Measurements from ENCODE around the gene CDC16.

The CDC16 gene

DNA sequence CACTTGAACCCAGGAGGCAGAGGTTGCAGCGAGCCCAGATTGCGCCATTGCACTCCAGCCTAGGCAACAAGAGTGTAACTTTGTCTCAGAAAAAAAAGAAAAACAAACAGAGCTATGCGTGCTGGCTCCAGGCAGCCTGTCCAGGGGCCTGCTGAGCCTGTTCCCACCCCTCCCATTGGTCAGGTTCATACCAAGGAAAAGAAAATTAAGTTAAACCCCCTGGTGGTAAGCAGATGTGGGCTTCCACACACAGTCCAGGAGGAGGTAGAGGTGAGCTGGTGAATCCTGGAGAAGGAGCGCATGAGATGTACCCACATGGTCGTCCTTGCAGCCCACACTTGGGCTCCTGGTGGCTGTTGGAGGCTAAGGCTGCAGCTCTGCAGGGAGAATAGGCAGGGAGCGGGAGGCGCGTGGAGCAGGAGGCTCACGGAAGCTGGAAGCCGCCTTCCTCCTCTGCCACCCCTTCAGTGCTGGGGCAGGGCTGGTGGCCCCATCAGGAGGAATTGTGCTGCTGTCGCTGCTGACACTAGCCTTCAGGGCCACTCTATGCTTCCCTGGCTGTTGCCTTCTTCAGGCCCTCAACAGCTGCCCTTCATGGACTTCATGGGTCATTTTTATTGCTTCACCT lies 69.1 kb downstream of the CDC16 start:
- no peak for DNase-seq (ENCODE audit: low spot score)

DNA sequence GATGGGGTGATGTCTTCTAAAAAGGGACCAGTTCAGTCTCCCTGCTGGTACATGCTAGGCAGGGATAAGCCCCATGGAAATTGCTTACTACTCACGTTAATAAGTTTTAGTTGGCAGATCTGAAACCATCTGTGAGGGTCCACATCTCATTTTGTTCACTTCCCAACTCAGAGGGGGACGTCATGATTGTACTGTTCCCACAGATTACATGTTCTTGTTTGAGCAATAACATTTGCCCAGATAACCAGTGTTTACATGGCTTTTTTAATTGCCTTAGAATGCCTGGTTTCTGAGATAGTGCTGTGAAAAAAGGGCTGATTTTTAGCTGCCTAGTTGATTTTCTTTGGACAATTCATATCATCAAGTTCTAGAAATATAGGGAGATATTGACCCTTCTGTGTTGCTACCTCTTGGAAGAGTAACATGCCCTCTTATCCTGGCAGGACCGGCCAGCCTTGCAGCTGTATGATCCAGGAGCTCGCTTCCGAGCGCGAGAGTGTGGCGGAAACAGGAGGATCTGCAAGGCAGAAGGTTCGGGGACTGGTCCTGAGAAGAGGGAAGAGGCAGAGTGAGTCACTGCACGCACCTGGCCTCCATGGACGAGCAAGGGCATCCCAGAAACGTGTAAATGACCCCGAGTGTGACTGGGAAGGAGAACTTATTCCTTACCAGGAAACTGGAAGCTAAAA lies 69.8 kb downstream of the CDC16 start:
- DNase-seq (ENCODE audit: low spot score): no peak

- DNase-seq (ENCODE audit: low spot score): no peak
Measured at GRCh38 chr13:114309086-114309485, 74.4 kb downstream of the CDC16 start.

DNA sequence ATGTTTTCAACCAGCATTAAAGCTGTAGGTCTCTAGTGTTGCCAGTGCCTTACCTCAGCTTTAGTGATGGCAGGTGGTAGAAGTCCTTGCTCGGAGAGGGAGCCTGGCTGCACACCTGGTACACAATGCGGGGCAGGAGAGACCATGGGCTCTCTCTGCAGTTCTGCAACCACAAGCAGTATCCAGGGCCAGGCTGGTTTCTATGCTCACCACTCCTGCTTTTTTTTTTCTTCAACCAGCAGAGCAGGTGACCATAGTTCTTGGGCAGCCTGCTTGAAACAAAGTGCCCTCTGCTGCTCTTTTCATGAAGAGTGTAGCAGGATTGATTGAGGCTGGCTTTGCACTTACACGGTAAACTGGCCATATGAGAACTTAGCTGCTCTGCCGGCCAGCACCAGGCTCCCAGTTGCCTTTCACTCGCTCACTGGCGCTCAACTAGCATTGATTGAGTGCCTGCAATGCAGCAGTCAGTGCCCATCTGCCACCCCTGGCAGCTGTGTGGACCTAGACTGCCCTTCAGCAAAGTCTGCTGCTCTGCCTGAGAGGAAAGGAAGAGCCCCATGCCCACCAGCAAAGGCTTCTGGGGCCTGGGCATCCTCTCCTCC lies 75.2 kb downstream of the CDC16 start:
- DNase-seq (ENCODE audit: low spot score): no peak

- no peak for DNase-seq (ENCODE audit: low spot score)
Measured at GRCh38 chr13:114310956-114311355, 76.3 kb downstream of the CDC16 start.

- DNase-seq (ENCODE audit: low spot score): no peak
Measured at GRCh38 chr13:114311387-114311786, 76.7 kb downstream of the CDC16 start.

DNA sequence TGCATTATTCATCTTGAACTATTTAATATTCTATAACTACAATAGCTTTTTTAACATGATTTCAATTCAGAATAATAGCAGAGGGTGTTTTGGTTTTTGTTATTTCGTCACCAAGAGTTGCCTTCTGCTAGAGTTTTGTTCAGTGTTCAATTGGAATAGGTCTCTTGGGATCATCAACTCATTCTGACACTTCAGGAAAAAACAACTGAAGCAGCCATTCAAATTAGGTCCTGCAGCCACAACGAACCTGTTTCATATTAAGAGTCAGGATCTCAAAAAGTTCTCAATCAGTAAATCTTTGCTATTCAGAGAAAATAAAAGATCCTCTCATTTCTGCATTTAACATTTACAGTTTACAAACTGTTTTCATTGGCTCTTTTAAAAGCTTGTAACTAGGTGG lies 77.2 kb downstream of the CDC16 start:
- peak; percentile 8 for DNase-seq (ENCODE audit: low spot score)

GRCh38 chr13:114313061-114313860 lies 78.6 kb downstream of the CDC16 start:
- DNase-seq (ENCODE audit: low spot score): no peak

GRCh38 chr13:114314074-114314912 lies 79.6 kb downstream of the CDC16 start, which contains the start of gene CHAMP1:
TSS of gene CHAMP1 (plus strand) at chr13:114314503. CDS start at chr13:114323843, 9,340 bp downstream.
- peak; percentile 89 for DNase-seq (ENCODE audit: low spot score)

DNA sequence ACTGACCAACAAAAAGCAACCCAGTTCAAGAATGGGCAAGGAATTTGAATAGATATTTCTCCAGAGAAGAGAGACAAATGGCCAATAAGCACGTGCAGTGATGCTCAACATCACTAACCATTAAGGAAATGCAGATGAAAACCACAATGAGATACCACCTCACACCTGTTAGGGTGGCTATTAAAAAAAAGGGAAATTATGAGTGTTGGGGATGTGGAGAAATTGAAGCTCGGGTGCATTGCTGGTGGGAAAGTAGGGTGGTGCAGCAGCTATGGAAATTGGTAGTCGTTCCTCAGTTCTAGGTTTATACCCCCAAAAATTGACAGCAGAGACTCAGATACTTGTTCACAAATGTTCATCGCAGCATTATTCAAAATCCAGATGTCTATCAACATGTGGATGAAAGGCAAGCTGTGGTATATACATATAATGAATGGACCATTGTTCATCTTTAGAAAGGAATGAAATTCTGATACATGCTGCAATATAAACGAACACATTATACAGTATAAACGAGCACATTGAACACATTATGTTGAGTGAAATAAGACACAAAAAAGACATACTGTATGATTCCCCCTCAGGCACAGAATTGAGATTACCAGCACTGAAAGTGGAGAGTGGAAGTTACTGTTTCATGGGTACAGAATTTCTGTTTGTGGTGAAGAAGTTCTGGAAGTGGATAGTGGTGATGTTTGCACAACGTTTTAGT lies 80.5 kb downstream of the CDC16 start:
- DNase-seq (ENCODE audit: low spot score): peak; percentile 75

- no peak for DNase-seq (ENCODE audit: low spot score)
Measured at GRCh38 chr13:114318624-114319023, 83.9 kb downstream of the CDC16 start.

- DNase-seq (ENCODE audit: low spot score): no peak
Measured at GRCh38 chr13:114319441-114319913, 84.8 kb downstream of the CDC16 start.

DNA sequence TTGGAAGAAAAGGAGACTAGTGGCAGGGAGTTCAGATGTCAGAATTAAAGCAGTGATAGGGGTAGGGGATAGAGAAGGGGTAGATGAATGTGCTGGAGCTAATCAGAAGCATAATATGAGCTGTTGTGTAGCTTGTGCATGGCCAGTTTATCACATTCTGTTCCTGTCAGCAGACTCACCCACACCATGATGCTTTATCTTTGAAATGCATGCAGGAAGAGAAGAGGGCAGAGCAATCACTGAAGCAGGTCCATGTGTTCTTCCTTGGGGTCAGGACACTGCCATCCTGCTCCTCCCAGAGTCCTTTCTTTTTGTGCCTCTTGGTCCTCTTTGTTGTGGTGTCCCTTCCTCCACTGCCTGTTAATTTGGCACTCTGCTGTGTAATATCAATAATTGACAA lies 85.4 kb downstream of the CDC16 start:
- DNase-seq (ENCODE audit: low spot score): no peak

- no peak for DNase-seq (ENCODE audit: low spot score)
Measured at GRCh38 chr13:114321256-114321655, 86.6 kb downstream of the CDC16 start.

Data from COLO829 (cell line).